Measurements from ENCODE around the gene CD24.

CD24 gene

DNA sequence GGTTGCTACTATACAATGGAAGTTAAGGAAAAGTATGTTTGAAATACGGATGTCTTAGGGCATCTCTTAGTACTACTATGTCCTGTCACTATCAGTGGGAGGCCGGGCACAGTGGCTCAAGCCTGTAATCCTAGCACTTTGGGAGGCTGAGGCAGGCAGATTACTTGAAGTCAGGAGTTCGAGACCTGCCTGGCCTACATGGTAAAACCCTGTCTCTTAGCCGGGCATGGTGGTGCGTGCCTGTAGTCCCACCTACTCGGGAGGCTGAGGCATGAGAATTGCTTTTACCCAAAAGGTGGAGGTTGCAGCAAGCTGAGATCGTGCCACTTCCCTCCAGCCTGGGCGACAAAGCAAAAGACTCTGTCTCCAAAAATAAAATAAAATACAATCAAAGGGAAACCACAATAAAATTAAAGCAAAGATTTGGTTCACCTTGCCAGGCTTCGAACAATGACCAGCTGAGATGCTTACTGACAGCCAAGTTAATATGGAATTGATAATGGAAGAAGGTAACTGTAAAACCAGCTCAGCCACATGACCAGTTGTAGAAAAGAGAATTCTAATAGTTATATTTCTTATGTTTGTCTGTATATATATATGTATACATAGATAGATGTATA is 6.5 kb downstream of the CD24 start:
- DNase-seq (ENCODE audit: low read depth in 2 of 2) = no peak

DNA sequence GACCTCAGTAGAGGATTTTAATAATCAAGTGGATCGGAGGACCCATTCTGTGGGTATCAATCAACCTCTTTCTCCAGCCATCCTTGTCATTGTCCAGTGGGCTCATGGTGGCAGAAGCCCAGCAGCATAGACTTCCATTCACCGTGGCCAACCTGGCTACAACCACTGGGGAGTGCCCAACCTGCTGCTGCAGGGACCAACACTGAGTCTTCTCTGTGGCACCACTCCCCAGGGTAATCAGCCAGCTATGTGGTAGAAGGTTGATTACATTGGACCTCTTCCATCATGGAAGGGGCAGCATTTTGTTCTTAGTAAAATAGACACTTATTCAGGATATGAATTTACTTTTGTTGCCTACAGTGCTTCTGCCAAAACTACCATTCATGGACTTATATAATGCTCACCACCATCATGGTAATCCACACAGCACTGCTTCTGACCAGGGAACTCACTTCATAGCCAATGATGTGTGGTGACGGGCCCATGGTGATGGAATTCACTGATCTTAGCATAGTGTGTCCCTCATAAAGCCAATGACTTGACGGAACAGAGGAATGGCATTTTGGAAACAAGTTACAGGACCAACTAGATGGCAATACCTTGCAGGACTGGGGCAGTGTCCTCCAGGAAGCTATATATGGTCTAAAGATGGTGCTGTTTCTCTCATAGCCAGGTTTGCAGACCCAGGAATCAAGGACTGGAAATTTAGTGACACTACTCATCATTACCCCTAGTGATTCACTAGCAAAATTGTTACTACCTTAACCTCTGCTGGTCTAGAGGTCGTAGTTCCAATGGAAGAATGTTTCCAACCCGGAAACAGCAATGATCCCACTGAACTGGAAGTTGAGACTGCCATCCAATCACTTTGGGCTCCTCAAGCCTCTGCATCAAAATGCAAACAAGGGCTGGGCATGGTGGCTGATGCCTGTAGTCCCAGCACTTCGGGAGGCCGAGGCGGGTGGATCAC is 7.6 kb downstream of the CD24 start:
- no peak for DNase-seq (ENCODE audit: low read depth in 2 of 2)

DNA sequence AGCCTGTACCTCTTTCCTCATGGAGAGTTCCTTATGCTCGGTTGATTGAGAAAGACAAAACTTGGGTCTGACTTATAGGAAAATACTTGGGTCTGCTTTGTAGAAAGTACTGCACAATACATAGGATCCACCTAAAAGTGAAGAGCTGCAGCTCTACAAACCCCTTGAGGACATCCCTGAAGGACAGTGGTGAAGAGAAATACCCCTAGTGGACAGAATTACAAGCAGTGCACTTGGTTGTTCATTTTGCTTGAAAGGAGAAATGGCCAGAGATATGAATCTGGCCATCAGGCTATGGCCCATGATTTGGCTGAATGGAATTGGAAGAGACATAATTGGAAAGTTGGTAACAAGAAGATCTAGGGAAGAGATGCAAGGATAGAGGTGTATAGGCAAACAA is 8.3 kb downstream of the CD24 start:
- no peak for DNase-seq (ENCODE audit: low read depth in 2 of 2)

DNA sequence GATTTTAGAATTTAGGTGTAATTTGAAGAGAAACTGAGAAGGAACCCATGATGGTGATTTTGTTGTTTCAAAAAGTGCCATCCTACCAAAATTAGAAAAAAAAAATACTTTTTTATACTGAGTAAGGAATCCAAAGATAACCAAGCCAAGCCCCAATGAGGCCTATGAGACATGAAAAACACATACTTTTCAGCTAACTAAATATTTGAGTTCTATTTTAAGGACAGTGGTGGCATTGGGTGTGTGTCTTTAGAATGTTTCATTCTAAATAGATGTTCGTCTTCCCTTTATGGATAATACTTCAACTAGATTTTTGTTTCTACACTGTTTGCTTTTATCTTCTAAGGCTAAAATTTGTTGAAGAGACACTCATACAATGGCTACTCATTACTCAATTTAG is 9.6 kb downstream of the CD24 start:
- no peak for DNase-seq (ENCODE audit: low read depth in 2 of 2)

DNA sequence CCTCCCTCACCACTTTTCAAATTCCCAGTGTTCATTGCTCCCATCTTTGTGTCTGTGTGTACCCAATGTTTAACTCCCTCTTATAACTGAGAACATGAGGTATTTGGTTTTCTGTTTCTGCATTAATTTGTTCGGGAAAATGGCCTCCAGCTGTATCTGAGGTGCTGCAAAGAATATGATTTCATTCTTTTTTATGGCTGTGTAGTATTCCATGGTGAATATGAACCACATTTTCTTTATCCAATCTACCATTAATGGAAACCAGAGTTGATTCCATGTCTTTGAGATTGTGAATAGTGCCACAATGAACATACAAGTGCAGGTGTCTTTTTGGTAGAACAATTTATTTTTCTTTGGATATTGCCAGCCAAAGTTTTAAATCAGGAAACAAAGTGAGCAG is 10.4 kb downstream of the CD24 start:
- DNase-seq (ENCODE audit: low read depth in 2 of 2) = no peak

DNA sequence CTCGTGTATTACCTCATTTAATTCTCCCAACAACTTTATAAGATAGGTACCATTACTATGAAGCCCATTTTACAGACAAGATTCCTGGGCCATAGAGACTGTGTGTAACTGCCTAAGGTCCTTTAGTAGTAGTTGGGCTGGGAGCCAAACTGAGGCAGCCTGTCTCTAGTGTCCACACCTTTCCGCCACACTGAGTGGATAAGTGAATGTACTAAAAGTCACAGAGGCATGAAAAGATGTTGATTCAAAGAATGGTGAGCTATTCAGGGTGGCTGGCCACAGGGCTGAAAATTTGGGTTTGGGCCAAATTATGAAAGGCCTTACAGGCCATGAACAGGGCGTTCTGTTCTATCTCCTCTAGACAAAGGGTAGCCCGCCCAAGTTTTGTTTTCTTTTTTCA is 11.0 kb downstream of the CD24 start:
- no peak for DNase-seq (ENCODE audit: low read depth in 2 of 2)

DNA sequence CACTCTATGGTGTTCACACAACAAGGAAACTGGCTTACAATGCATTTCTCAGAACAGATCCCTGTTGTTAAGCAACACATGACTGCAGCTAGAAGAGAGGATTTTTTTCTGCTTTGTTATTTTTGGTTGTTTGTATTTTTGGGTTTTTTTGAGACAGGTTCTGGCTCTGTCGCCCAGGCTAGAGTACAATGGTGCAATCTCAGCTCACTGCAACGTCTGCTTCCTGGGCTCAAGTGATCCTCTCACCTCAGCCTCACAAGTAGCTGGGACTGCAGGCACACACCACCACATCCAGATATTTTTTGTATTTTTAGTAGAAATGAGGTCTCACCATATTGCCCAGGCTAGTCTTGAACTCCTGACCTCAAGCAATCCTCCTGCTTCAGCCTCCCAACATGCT is 12.7 kb downstream of the CD24 start:
- DNase-seq (ENCODE audit: low read depth in 2 of 2) = no peak

DNA sequence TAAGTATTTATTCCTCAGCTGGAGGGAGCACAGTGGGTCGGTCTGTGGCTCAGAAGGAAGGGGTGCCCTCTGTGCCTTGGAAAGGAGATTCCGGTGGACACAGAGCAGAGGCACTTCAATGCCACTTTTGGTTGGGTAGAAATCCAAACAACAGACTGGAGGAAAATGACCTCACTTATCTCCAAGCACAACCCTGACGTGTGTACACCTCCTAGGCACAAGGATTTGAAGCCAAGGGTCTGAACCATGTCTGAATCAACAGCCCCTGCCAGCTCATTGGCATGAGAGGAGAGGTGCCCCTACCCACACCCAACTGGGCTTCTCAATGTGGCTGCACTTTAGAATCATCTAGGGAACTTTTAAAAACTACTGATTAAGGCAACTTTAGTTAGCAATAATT is 13.4 kb downstream of the CD24 start:
- no peak for DNase-seq (ENCODE audit: low read depth in 2 of 2)

DNA sequence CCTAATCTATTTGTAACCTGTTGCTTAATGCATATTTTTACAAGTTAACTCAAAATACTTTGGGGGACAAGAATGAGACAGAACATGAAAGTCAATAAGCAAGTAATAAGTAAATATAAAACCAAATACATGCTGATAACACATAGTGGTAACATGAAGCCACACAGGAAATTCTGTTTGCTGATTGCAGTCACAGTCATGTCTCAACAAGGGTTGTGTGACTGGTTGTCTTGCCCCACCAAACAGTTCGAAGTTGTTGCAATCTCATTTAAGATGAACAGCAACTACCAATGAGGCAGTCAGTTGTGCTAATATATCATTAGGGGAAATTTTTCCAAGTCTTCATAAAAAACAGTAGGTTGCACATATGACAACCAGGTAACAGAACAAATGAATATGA is 14.5 kb downstream of the CD24 start:
- DNase-seq (ENCODE audit: low read depth in 2 of 2) = no peak

DNA sequence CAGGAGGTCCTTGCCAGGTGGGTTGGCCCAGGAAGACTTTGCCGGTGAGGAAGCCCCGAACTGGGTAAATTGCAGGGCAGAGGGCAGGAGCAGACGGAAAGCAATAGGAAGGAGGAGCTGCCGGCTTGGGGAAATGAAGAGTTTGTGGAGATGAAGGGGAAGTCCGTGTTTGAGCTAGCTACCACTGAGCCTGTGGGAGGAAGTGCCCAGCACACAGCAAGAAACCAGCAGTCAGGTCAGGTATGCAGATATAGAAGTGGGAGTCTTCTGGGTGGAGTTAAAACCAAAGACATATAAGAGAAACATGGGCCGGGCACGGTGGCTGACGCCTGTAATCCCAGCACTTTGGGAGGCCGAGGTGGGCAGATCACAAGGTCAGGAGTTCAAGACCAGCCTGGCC is 34.7 kb downstream of the CD24 start:
- DNase-seq (ENCODE audit: low read depth in 2 of 2) = no peak

DNA sequence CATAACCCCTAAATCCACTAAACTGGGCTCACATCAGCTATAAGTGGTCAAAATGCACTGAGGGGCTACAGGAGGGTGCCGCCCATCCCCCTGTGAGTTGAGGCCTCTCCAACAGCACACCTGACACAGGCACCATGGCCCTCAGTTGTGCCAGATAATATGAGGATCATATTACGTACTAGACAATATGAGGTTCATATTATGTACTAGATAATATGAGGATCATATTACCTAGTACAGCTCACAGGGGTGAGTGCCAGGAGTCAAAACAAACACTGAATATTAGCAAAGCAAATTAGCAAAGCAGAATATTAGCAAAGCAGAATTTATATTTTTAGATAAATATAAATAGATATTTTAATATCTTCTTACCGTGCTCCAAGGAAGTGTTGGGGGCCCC is 35.3 kb downstream of the CD24 start:
- no peak for DNase-seq (ENCODE audit: low read depth in 2 of 2)

DNA sequence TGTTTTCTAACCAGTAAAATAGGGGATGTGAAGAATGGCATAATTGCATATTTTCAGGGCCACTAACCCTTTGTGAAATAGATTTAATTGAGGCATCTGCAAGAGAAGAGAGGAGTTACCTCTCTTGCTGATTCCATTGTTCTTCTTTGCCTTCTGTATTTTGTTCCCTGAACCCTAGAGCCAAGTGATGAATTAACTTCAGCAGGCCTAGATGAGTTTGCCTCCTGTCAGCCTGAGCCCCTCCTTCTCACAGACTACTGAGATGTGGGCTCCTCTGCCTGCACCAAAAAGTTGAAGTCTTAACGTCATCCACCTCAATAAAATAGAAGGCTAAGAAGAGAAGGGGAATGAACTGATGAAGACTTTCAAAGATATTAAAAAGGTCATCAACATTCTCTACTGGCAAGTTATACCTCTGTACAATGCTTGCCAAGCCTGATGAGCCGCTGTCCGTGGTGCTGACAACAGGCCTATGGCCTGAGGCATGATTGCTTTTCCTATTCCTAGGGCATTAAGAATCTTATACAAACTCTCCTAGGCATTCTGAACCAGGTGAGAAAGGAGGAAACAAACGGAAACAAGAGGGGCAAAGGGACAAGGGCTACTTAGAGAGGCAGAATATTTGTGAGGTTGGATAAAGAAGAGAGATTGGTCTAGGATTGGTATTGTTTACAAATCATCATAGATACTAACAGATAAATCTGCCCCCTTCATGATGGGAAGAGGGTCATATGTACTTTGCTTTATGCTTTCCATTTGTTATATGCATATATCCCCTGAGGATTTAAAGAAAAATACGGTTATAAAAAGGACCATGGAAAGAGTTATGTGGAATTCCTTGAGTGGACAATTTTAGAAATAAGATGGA is 46.8 kb downstream of the CD24 start:
- DNase-seq (ENCODE audit: low read depth in 2 of 2) = no peak

DNA sequence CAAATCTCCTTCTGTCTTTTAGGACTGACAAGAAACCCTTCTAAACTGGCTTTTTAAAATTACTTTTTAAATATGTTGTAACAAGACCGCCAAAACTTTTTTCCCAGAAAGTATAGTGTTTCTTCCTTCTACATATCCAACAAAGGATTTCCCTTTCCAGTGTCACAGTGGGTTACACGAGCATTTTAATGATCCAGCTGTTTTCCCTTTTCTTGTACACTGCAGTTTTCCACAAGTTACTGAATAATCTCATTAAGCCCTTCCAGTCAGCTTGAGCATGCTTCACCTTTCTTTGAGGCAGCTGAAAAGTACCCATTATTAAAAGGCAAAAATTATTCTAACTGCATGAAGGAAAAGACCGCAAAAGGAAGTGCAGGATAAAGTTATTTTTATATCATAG is 48.6 kb downstream of the CD24 start:
- no peak for DNase-seq (ENCODE audit: low read depth in 2 of 2)

DNA sequence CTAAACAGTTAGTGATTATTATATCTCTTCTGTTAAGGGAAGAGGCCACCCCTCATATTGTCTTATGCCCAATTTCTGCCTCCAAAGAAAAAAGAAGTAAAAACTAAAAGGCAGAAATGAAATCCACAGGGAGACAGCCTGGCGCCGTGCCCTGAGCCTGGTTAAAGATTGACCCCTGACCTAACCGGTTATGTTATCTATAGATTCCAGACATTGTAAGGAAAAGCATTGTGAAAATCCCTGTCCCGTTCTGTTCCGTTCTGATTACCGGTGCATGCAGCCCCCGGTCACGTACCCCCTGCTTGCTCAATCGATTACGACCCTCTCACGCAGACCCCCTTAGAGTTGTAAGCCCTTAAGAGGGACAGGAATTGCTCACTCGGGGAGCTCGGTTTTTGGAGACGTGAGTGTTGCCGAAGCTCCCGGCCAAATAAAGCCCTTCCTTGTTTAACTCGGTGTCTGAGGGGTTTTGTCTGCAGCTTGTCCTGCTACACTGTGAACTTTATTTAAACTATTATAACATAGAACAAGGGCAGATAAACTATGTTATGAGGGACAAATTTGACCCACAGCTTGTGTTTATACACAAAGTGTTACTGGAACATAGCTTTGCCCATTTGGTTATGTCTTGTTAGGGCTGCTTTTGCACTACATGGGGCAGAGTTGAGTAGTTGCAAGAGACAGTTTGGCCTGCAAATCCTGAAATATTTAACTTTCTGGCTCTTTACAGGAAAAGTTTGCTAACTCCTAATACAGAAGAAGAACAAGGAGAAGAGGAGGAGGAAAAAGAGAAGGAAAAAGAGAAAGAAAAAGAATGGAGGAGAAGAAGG is 49.6 kb downstream of the CD24 start:
- no peak for DNase-seq (ENCODE audit: low read depth in 2 of 2)

DNA sequence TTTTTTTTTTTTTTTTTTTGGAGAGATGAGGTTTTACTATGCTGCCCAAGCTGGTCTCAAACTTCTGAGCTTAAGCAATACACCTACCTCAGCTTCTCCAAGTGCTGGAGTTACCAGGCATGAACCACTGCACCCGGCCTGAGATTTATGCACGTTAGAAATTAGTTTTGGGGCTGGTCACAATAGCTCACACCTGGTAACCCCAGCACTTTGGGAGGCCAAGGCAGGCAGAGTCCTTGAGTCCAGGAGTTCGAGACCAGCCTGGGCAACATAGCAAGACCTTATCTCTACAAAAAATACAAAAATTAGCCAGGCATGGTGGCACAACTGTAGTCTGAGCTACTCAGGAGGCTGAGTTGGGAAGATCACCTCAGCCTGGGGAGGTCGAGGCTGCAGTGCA is 51.9 kb downstream of the CD24 start:
- DNase-seq (ENCODE audit: low read depth in 2 of 2) = no peak
